Cardiac muscle cell (in vitro differentiated cells and primary cell): ENCODE data around the gene EIF1AY. TPM values are rescaled to one million over a fixed set of nuclear protein-coding genes. Genes with fewer than 3 reads are reported as not detected.

ENCODE experiments used
- DNase-seq, 2 donors: peaks; one replicate each; pipeline versions ENCODE4 v3.0.0 to v3.0.0-alpha.2; 2010 to 2017; ENCODE audit warnings: low read depth in 1 of 2, low spot score in 1 of 2
- H3K27ac ChIP-seq: fragments of 200-600 bp; sonication (generic); 2 replicates; pipeline ENCODE4 v1.5.1; 2016
- H3K27me3 ChIP-seq: fragments of 200-600 bp; sonication (generic); 2 replicates; pipeline ENCODE4 v1.6.0; 2016; ENCODE audit warnings: control low read depth
- H3K36me3 ChIP-seq: fragments of 200-600 bp; sonication (generic); 2 replicates; pipeline ENCODE4 v1.5.1; 2016; ENCODE audit warnings: control low read depth
- H3K4me1 ChIP-seq: fragments of 200-600 bp; sonication (generic); 2 replicates; pipeline ENCODE4 v1.8.1; 2017; ENCODE audit warnings: low read depth, mild to moderate bottlenecking, mixed run types
- H3K4me3 ChIP-seq: fragments of 200-600 bp; sonication (generic); 2 replicates; pipeline ENCODE4 v1.5.1; 2016; ENCODE audit warnings: mild to moderate bottlenecking
- H3K9me3 ChIP-seq: fragments of 200-600 bp; sonication (generic); 2 replicates; pipeline ENCODE4 v1.5.1; 2017; ENCODE audit warnings: low read depth, mild to moderate bottlenecking, control low read depth
- CTCF ChIP-seq: IDR thresholded peaks from 2 replicates; pipeline ENCODE4 v1.5.1; 2012; ENCODE audit warnings: low read depth, mild to moderate bottlenecking, low read length
- polyA plus RNA-seq: library from polyadenylated mRNA; unstranded; fragments of >200 nt; fragmentation: Nextera tagmentation; extraction: Ambion mirVana; gene quantifications from 2 replicates; pipeline ENCODE4 v1.2.1, GENCODE V29; 2016
- total RNA-seq: library from RNA; depleted of rRNA; stranded (reverse); fragments of >200 nt; gene quantifications from 2 replicates; pipeline ENCODE4 v1.2.3, GENCODE V29; 2016

Gene EIF1AY
- total and polyA plus RNA-seq, 2 experiments from 2014 or later: not detected

GRCh38 chrY:20559873-20560512 is 15.6 kb upstream of the EIF1AY start:
- TF ChIP-seq CTCF: no peak
- Histone ChIP-seq H3K27me3 (no peaks in the 10 kb centered on the region), H3K36me3 (no peaks in the 10 kb centered on the region), H3K4me3 (no peak overlapping the region), H3K9me3 (no peaks in the 10 kb centered on the region), H3K27ac (no peak overlapping the region), H3K4me1 (no peaks in the 10 kb centered on the region)
- DNase-seq: peak in 1 of 2 donors; percentile 57

- Histone ChIP-seq H3K9me3 (no peaks in the 10 kb centered on the region), H3K27me3 (no peaks in the 10 kb centered on the region), H3K27ac (no peak overlapping the region), H3K36me3 (no peaks in the 10 kb centered on the region), H3K4me3 (no peak overlapping the region), H3K4me1 (no peaks in the 10 kb centered on the region)
- DNase-seq: no peak
- no peak for TF ChIP-seq CTCF
Observed at GRCh38 chrY:20571306-20571705, 4.3 kb upstream of the EIF1AY start.

DNA sequence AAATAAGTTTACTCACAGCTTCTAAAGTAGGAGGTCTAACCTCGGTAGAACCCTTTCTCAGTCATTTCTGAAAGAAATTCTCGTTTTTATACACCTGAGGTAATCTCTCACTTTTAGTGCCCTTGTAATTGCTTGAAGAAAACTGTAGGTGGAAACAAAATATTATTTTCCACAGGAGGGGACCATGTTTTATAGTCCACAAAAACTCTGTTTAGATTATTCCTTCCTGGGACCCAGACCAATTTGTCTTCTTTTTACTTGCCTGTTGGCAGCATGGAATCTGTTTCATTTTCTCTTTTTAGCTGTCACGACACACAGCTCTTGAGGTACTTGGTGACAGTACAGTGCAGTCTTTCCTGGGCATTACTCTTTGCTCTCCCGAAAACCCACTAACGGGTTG is 930 bp downstream of the EIF1AY start:
- TF ChIP-seq CTCF: no peak
- H3K36me3 ChIP-seq: no peaks in the 10 kb centered on the region

DNA sequence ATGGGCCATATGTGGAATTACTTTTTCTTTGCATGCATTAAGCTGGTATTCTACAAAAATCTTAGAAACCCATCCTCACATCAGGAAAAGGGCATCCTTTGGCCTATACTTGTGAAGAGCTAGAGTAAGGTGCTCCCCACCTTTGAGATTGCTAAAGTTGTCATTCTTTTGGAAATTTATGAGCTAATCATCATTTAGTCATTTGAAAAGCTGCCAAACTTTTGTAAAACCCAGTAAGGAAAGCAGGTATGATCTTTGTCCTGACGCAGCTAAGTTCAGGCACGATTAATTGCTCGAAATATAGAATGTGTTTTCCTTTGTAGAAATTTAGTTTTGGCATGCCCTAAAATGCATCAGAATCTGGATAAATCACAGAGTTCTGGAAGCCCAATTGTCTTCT is 2.6 kb downstream of the EIF1AY start:
- Histone ChIP-seq H3K4me3 (no peak overlapping the region), H3K36me3 (no peaks in the 10 kb centered on the region), H3K4me1 (no peaks in the 10 kb centered on the region), H3K27me3 (no peaks in the 10 kb centered on the region), H3K27ac (no peak overlapping the region), H3K9me3 (no peaks in the 10 kb centered on the region)
- no peak for DNase-seq
- TF ChIP-seq CTCF: no peak

More for the DNA sequence above, 930 bp downstream of the EIF1AY start:
- H3K27me3 ChIP-seq: no peaks in the 10 kb centered on the region
- no peaks in the 10 kb centered on the region for H3K4me1 ChIP-seq
- DNase-seq: peak in 1 of 2 donors; percentile 5
- no peak overlapping the region for H3K27ac ChIP-seq
- H3K4me3 ChIP-seq: no peak overlapping the region
- H3K9me3 ChIP-seq: no peaks in the 10 kb centered on the region

- no peak for TF ChIP-seq CTCF
- no peak for DNase-seq
- H3K27me3 ChIP-seq: no peaks in the 10 kb centered on the region
- H3K27ac ChIP-seq: no peak overlapping the region
- H3K36me3 ChIP-seq: no peaks in the 10 kb centered on the region
- no peaks in the 10 kb centered on the region for H3K9me3 ChIP-seq
- H3K4me1 ChIP-seq: no peaks in the 10 kb centered on the region
- no peak overlapping the region for H3K4me3 ChIP-seq
Observed at GRCh38 chrY:20581687-20582086, 6.1 kb downstream of the EIF1AY start.
